Trophoblast cell (in vitro differentiated cells and primary cell): Measurements from ENCODE around the gene CXCL10.

Experiments used
- DNase-seq, 2 donors: peaks; one replicate each; pipeline ENCODE4 v3.0.0-alpha.2; 2016
- H2AFZ ChIP-seq: 2 replicates; pipeline ENCODE4 v1.6.1; 2013; ENCODE audit warnings: low read length, moderate library complexity, mild to moderate bottlenecking; ENCODE audit not compliant: insufficient read depth, poor library complexity
- H2AK5ac ChIP-seq: 2 replicates; pipeline ENCODE4 v1.6.1; 2013; ENCODE audit warnings: mild to moderate bottlenecking, low read length
- H2BK120ac ChIP-seq: 2 replicates; pipeline ENCODE4 v1.6.1; 2013; ENCODE audit warnings: low read length, mild to moderate bottlenecking, moderate library complexity; ENCODE audit not compliant: insufficient read depth, poor library complexity
- H2BK12ac ChIP-seq: 2 replicates; pipeline ENCODE4 v1.6.1; 2013; ENCODE audit warnings: mild to moderate bottlenecking, low read length, moderate library complexity
- H2BK5ac ChIP-seq: 2 replicates; pipeline ENCODE4 v1.6.1; 2013; ENCODE audit warnings: low read length, low read depth, moderate library complexity, mild to moderate bottlenecking; ENCODE audit not compliant: poor library complexity
- H3K14ac ChIP-seq: 2 replicates; pipeline ENCODE4 v1.6.1; 2013; ENCODE audit warnings: mild to moderate bottlenecking, low read length
- H3K18ac ChIP-seq: 2 replicates; pipeline ENCODE4 v1.6.1; 2013; ENCODE audit warnings: mild to moderate bottlenecking, low read length
- H3K23ac ChIP-seq: 2 replicates; pipeline ENCODE4 v1.6.1; 2013; ENCODE audit warnings: low read length
- H3K27ac ChIP-seq: 2 replicates; pipeline ENCODE4 v1.5.1; 2013; ENCODE audit warnings: low read depth, mild to moderate bottlenecking, inconsistent platforms, low read length, moderate library complexity
- H3K27me3 ChIP-seq: 2 replicates; pipeline ENCODE4 v1.6.1; 2013; ENCODE audit warnings: inconsistent platforms, mild to moderate bottlenecking, low read length, moderate library complexity; ENCODE audit not compliant: insufficient read depth
- H3K36me3 ChIP-seq, 2 experiments: 1 replicate in 1 of 2; 2 replicates in 1 of 2; pipeline ENCODE4 v1.6.1; 2013; ENCODE audit warnings: low read length in 2 of 2, mild to moderate bottlenecking in 2 of 2, moderate library complexity in 1 of 2; ENCODE audit not compliant: insufficient read depth in 2 of 2, control insufficient read depth in 1 of 2
- H3K4ac ChIP-seq: 2 replicates; pipeline ENCODE4 v1.6.1; 2013; ENCODE audit warnings: low read depth, mild to moderate bottlenecking, low read length, moderate library complexity
- H3K4me1 ChIP-seq, 2 experiments: 1 replicate in 1 of 2; 2 replicates in 1 of 2; pipeline ENCODE4 v1.6.1; 2013; ENCODE audit warnings: low read length in 2 of 2, mild to moderate bottlenecking in 2 of 2, moderate library complexity in 1 of 2; ENCODE audit not compliant: insufficient read depth in 2 of 2, control insufficient read depth in 1 of 2
- H3K4me2 ChIP-seq: 2 replicates; pipeline ENCODE4 v1.6.1; 2013; ENCODE audit warnings: inconsistent platforms, mild to moderate bottlenecking, low read length, moderate library complexity
- H3K4me3 ChIP-seq: 2 replicates; pipeline ENCODE4 v1.5.1; 2013; ENCODE audit warnings: mild to moderate bottlenecking, low read depth, low read length, inconsistent platforms
- H3K79me1 ChIP-seq: one replicate; pipeline ENCODE4 v1.6.1; 2013; ENCODE audit warnings: low read length
- H3K79me2 ChIP-seq: 2 replicates; pipeline ENCODE4 v1.6.1; 2013; ENCODE audit warnings: low read length, mild to moderate bottlenecking; ENCODE audit not compliant: control insufficient read depth, insufficient read depth, poor library complexity
- H3K9ac ChIP-seq: 2 replicates; pipeline ENCODE4 v1.6.1; 2013; ENCODE audit warnings: mild to moderate bottlenecking, low read length
- H3K9me3 ChIP-seq: 2 replicates; pipeline ENCODE4 v1.6.1; 2013; ENCODE audit warnings: low read depth, mild to moderate bottlenecking, control low read depth, inconsistent platforms, low read length; ENCODE audit not compliant: insufficient read depth
- H4K12ac ChIP-seq: 2 replicates; pipeline ENCODE4 v1.6.1; 2013; ENCODE audit warnings: low read depth, mild to moderate bottlenecking, low read length, moderate library complexity
- H4K8ac ChIP-seq: 2 replicates; pipeline ENCODE4 v1.6.1; 2013; ENCODE audit warnings: low read depth, mild to moderate bottlenecking, low read length, moderate library complexity
- H4K91ac ChIP-seq: one replicate; pipeline ENCODE4 v1.6.1; 2013; ENCODE audit warnings: low read depth, mild to moderate bottlenecking, low read length, moderate library complexity
- WGBS: extraction: QIAGEN DNeasy Blood & Tissue Kit; methylation state at CpG from one replicate; pipeline ENCODE4 v1.1.7; 2013; ENCODE audit warnings: missing lambda C conversion rate; ENCODE audit not compliant: insufficient read length, insufficient coverage; ENCODE audit errors: extremely low coverage; 5-methylcytosine and 5-hydroxymethylcytosine counted together

CXCL10 gene

DNA sequence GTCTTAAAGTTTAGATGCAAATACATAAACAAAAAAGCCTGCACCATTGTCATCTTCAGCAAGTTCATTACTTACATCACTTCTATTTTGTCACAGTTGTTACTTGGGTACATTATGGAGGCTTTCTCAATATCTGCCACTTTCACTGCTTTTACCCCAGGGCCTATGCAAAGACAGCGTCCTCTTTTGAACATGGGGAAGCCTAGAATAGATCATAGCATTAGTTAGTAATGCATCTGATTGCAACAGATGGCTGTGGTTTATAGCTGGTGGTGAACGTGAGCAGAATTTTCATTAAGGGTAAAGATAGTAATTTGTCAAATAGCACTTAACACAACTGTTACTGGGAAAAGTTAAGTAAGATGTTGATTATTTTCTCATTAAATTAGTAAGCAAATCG lies 11.8 kb upstream of the CXCL10 start:
- no peak overlapping the region for H4K8ac ChIP-seq

DNA sequence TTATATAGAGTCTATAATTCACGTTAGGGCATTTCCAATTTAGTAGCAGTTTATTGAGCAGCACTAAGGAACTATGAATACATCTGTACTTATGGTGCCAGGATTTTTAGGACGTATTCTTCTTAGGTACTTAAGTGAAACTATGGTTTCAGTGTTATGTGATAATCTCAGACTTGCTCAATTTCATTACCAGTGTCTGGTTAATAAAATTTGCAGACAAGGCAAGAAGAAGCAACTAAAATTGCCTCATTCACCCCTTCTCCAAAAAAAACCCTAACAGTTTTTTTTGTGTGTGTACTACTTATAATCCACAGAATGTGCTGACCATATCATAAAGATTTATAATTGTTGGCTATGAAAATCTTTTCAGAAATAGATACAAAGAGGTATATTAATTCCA lies 6.0 kb upstream of the CXCL10 start:
- Histone ChIP-seq H4K12ac (no peak overlapping the region), H3K36me3 (no peaks in the 10 kb centered on the region), H3K4ac (no peak overlapping the region), H2BK12ac (no peak overlapping the region), H3K9me3 (no peaks in the 10 kb centered on the region), H2BK5ac (no peak overlapping the region), H3K79me2 (no peaks in the 10 kb centered on the region), H3K4me1 (no peaks in the 10 kb centered on the region), H3K4me3 (no peak overlapping the region), H3K18ac (no peak overlapping the region), H2AFZ (no peak overlapping the region), H2BK120ac (no peak overlapping the region), H3K27ac (no peak overlapping the region), H4K8ac (no peak overlapping the region), H3K14ac (no peak overlapping the region), H4K91ac (no peak overlapping the region), H3K4me2 (no peak overlapping the region), H2AK5ac (no peak overlapping the region), H3K27me3 (no peaks in the 10 kb centered on the region), H3K23ac (no peak overlapping the region), H3K79me1 (no peaks in the 10 kb centered on the region), H3K9ac (no peak overlapping the region)
- no CpG with 5 or more reads among the region's 2 CpGs for WGBS
- no peak for DNase-seq

More for the DNA sequence above, 11.8 kb upstream of the CXCL10 start:
- Histone ChIP-seq H4K91ac (no peak overlapping the region), H2BK120ac (no peak overlapping the region), H4K12ac (no peak overlapping the region), H2AFZ (no peak overlapping the region), H3K4ac (no peak overlapping the region), H3K9ac (no peak overlapping the region), H3K27me3 (no peaks in the 10 kb centered on the region), H3K79me2 (no peaks in the 10 kb centered on the region), H3K36me3 (no peaks in the 10 kb centered on the region), H2BK12ac (no peak overlapping the region), H3K18ac (no peak overlapping the region), H3K27ac (no peak overlapping the region), H3K4me2 (no peak overlapping the region), H3K14ac (no peak overlapping the region), H3K79me1 (no peaks in the 10 kb centered on the region), H3K9me3 (no peaks in the 10 kb centered on the region), H3K4me1 (no peaks in the 10 kb centered on the region), H3K4me3 (no peak overlapping the region), H3K23ac (no peak overlapping the region), H2BK5ac (no peak overlapping the region), H2AK5ac (no peak overlapping the region)
- DNase-seq = no peak
- WGBS = no CpG with 5 or more reads among the region's 3 CpGs

DNA sequence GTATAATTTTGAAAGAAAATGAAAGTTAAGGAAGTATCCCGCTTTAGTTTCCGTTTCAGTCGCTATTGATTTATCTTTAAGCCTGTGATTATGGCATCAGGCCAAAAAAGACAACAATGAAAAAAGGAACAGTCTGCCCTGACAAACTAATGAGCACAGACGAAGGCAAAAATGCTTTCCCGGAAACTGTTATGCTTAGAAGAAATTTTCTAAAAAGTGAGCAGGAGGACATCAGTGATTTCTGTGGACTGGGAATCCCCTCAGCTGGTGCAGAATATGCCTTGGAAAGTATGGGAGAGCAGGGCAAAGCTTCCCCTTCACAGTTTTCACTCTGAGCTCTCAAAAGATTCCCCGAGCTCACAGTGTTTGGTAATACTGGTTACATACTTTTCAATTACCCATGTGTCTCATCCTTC lies 5.1 kb upstream of the CXCL10 start:
- Histone ChIP-seq H3K4me2 (no peak overlapping the region), H3K23ac (no peak overlapping the region), H3K27ac (no peak overlapping the region), H2AK5ac (no peak overlapping the region), H3K4me1 (no peaks in the 10 kb centered on the region), H4K91ac (no peak overlapping the region), H3K18ac (no peak overlapping the region), H3K79me1 (no peaks in the 10 kb centered on the region), H3K9ac (no peak overlapping the region), H3K14ac (no peak overlapping the region), H4K12ac (no peak overlapping the region), H2BK120ac (no peak overlapping the region), H2BK5ac (no peak overlapping the region), H3K9me3 (no peaks in the 10 kb centered on the region), H2BK12ac (no peak overlapping the region), H4K8ac (no peak overlapping the region), H3K36me3 (no peaks in the 10 kb centered on the region), H3K27me3 (no peaks in the 10 kb centered on the region), H3K4ac (no peak overlapping the region), H3K79me2 (no peaks in the 10 kb centered on the region), H3K4me3 (no peak overlapping the region), H2AFZ (no peak overlapping the region)
- WGBS = no CpG with 5 or more reads among the region's 6 CpGs
- DNase-seq = peak in 1 of 2 donors; percentile 22

DNA sequence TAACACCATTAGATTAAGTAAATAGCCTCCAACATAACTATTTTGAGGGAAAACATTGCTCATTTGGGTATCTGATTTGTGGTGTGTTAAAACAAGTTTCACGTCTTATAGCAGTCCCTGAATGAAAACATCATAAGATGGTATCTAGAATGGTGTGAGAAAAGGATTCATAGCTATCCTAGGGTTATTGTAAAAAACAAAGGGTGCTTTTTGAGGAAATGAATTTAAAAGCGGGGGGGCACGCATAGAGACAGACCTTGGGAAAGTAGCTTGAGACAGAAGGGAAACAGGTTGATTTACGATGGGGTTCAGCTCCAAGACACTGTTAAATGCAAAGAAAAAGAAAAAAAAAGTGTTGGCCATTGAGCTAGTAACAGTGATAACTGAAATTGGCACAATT lies 768 bp upstream of the CXCL10 start:
- Histone ChIP-seq H3K4me1 (no peaks in the 10 kb centered on the region), H2AFZ (no peak overlapping the region), H3K27me3 (no peaks in the 10 kb centered on the region), H3K4me3 (no peak overlapping the region), H3K36me3 (no peaks in the 10 kb centered on the region), H3K9me3 (no peaks in the 10 kb centered on the region), H3K4ac (no peak overlapping the region), H3K18ac (no peak overlapping the region), H2BK12ac (no peak overlapping the region), H3K9ac (no peak overlapping the region), H4K91ac (no peak overlapping the region), H3K79me1 (no peaks in the 10 kb centered on the region), H2BK5ac (no peak overlapping the region), H3K23ac (no peak overlapping the region), H4K12ac (no peak overlapping the region), H3K27ac (no peak overlapping the region), H2BK120ac (no peak overlapping the region), H3K79me2 (no peaks in the 10 kb centered on the region), H4K8ac (no peak overlapping the region), H2AK5ac (no peak overlapping the region), H3K14ac (no peak overlapping the region), H3K4me2 (no peak overlapping the region)
- WGBS = no CpG with 5 or more reads among the region's 4 CpGs
- DNase-seq = no peak
